GM18868 (cell line): ENCODE data around the gene RPGRIP1.
A peak's percentile ranks its signal among the peaks of the same experiment; 100 is the strongest.
"Not testable (repeated sequence)": the region's sequence is repeated elsewhere in the genome, so short reads cannot be mapped to it uniquely, and the experiment has no call there.

Source experiments
- ATAC-seq: cut with Tn5 transposase; IDR thresholded peaks from one replicate; pipeline ENCODE4 v1.9.1; 2021; ENCODE audit warnings: mild to moderate bottlenecking, moderate library complexity; ENCODE audit not compliant: unreplicated experiment

The RPGRIP1 gene

GRCh38 chr14:21299562-21300130, 19.8 kb downstream of the RPGRIP1 start:
- no peak for ATAC-seq

GRCh38 chr14:21300892-21301291, 21.0 kb downstream of the RPGRIP1 start:
- peak; percentile 60 for ATAC-seq

- no peak for ATAC-seq
These were observed 22.3 kb downstream of the RPGRIP1 start for GRCh38 chr14:21302013-21302835.

GRCh38 chr14:21302836-21303140, 22.9 kb downstream of the RPGRIP1 start:
- not testable (repeated sequence) for ATAC-seq

- ATAC-seq: no peak
These were observed 27.8 kb downstream of the RPGRIP1 start for GRCh38 chr14:21307637-21308036.

- peak; percentile 37 for ATAC-seq
These were observed 28.2 kb downstream of the RPGRIP1 start for GRCh38 chr14:21308132-21308478.

GRCh38 chr14:21308479-21309237, 28.8 kb downstream of the RPGRIP1 start:
- peak; percentile 80 for ATAC-seq

- no peak for ATAC-seq
These were observed 29.4 kb downstream of the RPGRIP1 start for GRCh38 chr14:21309238-21309636.

- ATAC-seq: no peak
These were observed 30.1 kb downstream of the RPGRIP1 start for GRCh38 chr14:21309956-21310355.

GRCh38 chr14:21311614-21312013, 31.7 kb downstream of the RPGRIP1 start:
- ATAC-seq: no peak

GRCh38 chr14:21313512-21313911, 33.6 kb downstream of the RPGRIP1 start:
- no peak for ATAC-seq

- no peak for ATAC-seq
These were observed 37.5 kb downstream of the RPGRIP1 start for GRCh38 chr14:21317398-21317797.

GRCh38 chr14:21320913-21321312, 41.0 kb downstream of the RPGRIP1 start:
- no peak for ATAC-seq

- ATAC-seq: no peak
These were observed 42.8 kb downstream of the RPGRIP1 start for GRCh38 chr14:21322716-21323115.

GRCh38 chr14:21326972-21327371, 47.1 kb downstream of the RPGRIP1 start:
- no peak for ATAC-seq
